ENCODE results near the gene RGPD4. TPM values are rescaled to one million over a fixed set of nuclear protein-coding genes. Genes with fewer than 3 reads are reported as not detected.
"Not testable (repeated sequence)": the region's sequence is repeated elsewhere in the genome, so short reads cannot be mapped to it uniquely, and the experiment has no call there.

RGPD4 gene
- total RNA-seq (not detected), polyA plus RNA-seq (not detected)

- H3K4me1 ChIP-seq; H3K36me3 ChIP-seq; H3K27me3 ChIP-seq; intact Hi-C loops (cut with DNase I); H3K27ac ChIP-seq; H3K4me3 ChIP-seq; H3K9me3 ChIP-seq: not testable (repeated sequence)
- WGBS, 2 donors, result 91 to 96% methylated on average over 42 to 43 of the region's 43 CpGs
- DNase-seq, result peak; percentile 55
Measured at GRCh38 chr2:107826749-107827148, at the start of gene RGPD4. Gene RGPD4 (plus strand): TSS chr2:107826892. CDS start chr2:107827014, 122 bp downstream.

GRCh38 chr2:107777974-107778373 lies 48.7 kb upstream of the RGPD4 start:
- intact Hi-C loops (cut with DNase I), result no loop called here
- no peak overlapping the region for H3K4me3 ChIP-seq
- H3K27ac ChIP-seq, result no peak overlapping the region
- H3K9me3 ChIP-seq, result no peaks in the 10 kb centered on the region
- peaks cover 0 to 4% (median under 1%) of the 10 kb centered on the region in 4 donors for H3K4me1 ChIP-seq
- H3K36me3 ChIP-seq, result no peaks in the 10 kb centered on the region
- TF ChIP-seq POLR2AphosphoS5 (IDR thresholded peaks at IDR 0.05) (no peak), CTCF (IDR thresholded peaks at IDR 0.05) (no peak), EP300 (IDR thresholded peaks at IDR 0.05) (no peak), POLR2A (IDR thresholded peaks at IDR 0.05) (no peak)
- WGBS, 2 donors, result 73 to 86% methylated on average over 2 of the region's 2 CpGs
- H3K27me3 ChIP-seq, result no peaks in the 10 kb centered on the region
- no peak for DNase-seq

GRCh38 chr2:107785756-107786155 lies 40.9 kb upstream of the RGPD4 start:
- no peaks in the 10 kb centered on the region for H3K9me3 ChIP-seq
- no peak overlapping the region for H3K27ac ChIP-seq
- intact Hi-C loops (cut with DNase I), result no loop called here
- no peaks in the 10 kb centered on the region for H3K4me1 ChIP-seq
- TF ChIP-seq CTCF (IDR thresholded peaks at IDR 0.05), result no peak
- no peaks in the 10 kb centered on the region for H3K27me3 ChIP-seq
- WGBS, 2 donors, result 66 to 79% methylated on average over 1 of the region's 1 CpG
- no peaks in the 10 kb centered on the region for H3K36me3 ChIP-seq
- no peak for DNase-seq
- no peak overlapping the region for H3K4me3 ChIP-seq

- Histone ChIP-seq H3K4me1 (no peaks in the 10 kb centered on the region), H3K27me3 (no peaks in the 10 kb centered on the region), H3K27ac (no peak overlapping the region), H3K9me3 (no peaks in the 10 kb centered on the region), H3K36me3 (no peaks in the 10 kb centered on the region), H3K4me3 (no peak overlapping the region)
- no peak for DNase-seq
- TF ChIP-seq POLR2AphosphoS5 (IDR thresholded peaks at IDR 0.05) (no peak), CTCF (IDR thresholded peaks at IDR 0.05) (no peak)
- 51 to 86% methylated on average over 1 of the region's 1 CpG for WGBS, 2 donors
- intact Hi-C loops (cut with DNase I), result no loop called here
Measured at GRCh38 chr2:107790837-107791236, 35.9 kb upstream of the RGPD4 start.

GRCh38 chr2:107801498-107801897 lies 25.2 kb upstream of the RGPD4 start:
- Histone ChIP-seq H3K4me1 (no peaks in the 10 kb centered on the region), H3K9me3 (no peaks in the 10 kb centered on the region), H3K27ac (no peak overlapping the region), H3K4me3 (no peak overlapping the region), H3K27me3 (no peaks in the 10 kb centered on the region), H3K36me3 (no peaks in the 10 kb centered on the region)
- WGBS, 2 donors, result 44 to 52% methylated on average over 2 of the region's 2 CpGs
- DNase-seq, result no peak
- TF ChIP-seq POLR2AphosphoS5 (IDR thresholded peaks at IDR 0.05), result no peak
- TF ChIP-seq POLR2A (IDR thresholded peaks at IDR 0.05), result no peak
- no peak for TF ChIP-seq EP300 (IDR thresholded peaks at IDR 0.05)
- no peak for TF ChIP-seq CTCF (IDR thresholded peaks at IDR 0.05)
- intact Hi-C loops (cut with DNase I), result no loop called here

Measured in sigmoid colon (tissue), 7 donors.